GM10266 (cell line): ENCODE measurements around the gene DUOX1.
A peak's percentile ranks its signal among the peaks of the same experiment; 100 is the strongest.

Experiments used
- DNase-seq: peaks from one replicate; pipeline ENCODE4 v3.0.0; 2012; ENCODE audit errors: extremely low spot score
- CTCF ChIP-seq: IDR thresholded peaks from 2 replicates; pipeline ENCODE4 v1.5.1; 2012; ENCODE audit warnings: mild to moderate bottlenecking, low read depth; ENCODE audit not compliant: control insufficient read depth, insufficient read depth; ENCODE audit errors: missing control alignments

Gene DUOX1

GRCh38 chr15:45200001-45200798 lies 70.4 kb downstream of the DUOX1 start:
- TF ChIP-seq CTCF, result no peak
- peak; percentile 80 for DNase-seq

- DNase-seq, result no peak
- TF ChIP-seq CTCF, result no peak
Observed at GRCh38 chr15:45200799-45201556, 71.2 kb downstream of the DUOX1 start.

- no peak for DNase-seq
Observed at GRCh38 chr15:45201557-45201859, 71.7 kb downstream of the DUOX1 start.

GRCh38 chr15:45201869-45202268 lies 72.1 kb downstream of the DUOX1 start:
- no peak for TF ChIP-seq CTCF
- no peak for DNase-seq

More at GRCh38 chr15:45201557-45201859, 71.7 kb downstream of the DUOX1 start:
- no peak for TF ChIP-seq CTCF

- no peak for DNase-seq
- TF ChIP-seq CTCF, result no peak
Observed at GRCh38 chr15:45203182-45203581, 73.4 kb downstream of the DUOX1 start.

- peak; percentile 91 for TF ChIP-seq CTCF
- DNase-seq, result peak; percentile 75
Observed at GRCh38 chr15:45205192-45205591, 75.4 kb downstream of the DUOX1 start.

GRCh38 chr15:45212493-45212892 lies 82.7 kb downstream of the DUOX1 start:
- no peak for TF ChIP-seq CTCF
- DNase-seq, result no peak
